Heart right ventricle (tissue), 16 donors: ENCODE data around the gene ANAPC16. TPM values are rescaled to one million over a fixed set of nuclear protein-coding genes. Genes with fewer than 3 reads are reported as not detected.
A peak's percentile ranks its signal among the peaks of the same experiment; 100 is the strongest.
"Not testable (repeated sequence)": the region's sequence is repeated elsewhere in the genome, so short reads cannot be mapped to it uniquely, and the experiment has no call there.

Source experiments
- ATAC-seq, 8 donors: fragments of 200-7000 bp; cut with Tn5 transposase; one replicate each; pipeline ENCODE4 v1.9.1; 2020; ENCODE audit warnings: mild to moderate bottlenecking in 8 of 8, moderate library complexity in 8 of 8, moderate number of reproducible peaks in 1 of 8
- DNase-seq, 2 donors: peaks; one replicate each; pipeline ENCODE4 v3.0.0-alpha.2; 2020
- H3K27ac ChIP-seq, 10 donors: fragments of 200-600 bp; sonication (generic) in 2 of 10; one replicate each; pipeline versions ENCODE4 v1.5.0 to v1.8.0; 2020 to 2022; ENCODE audit warnings: mild to moderate bottlenecking in 3 of 10
- H3K27me3 ChIP-seq, 7 donors: fragments of 200-600 bp; one replicate each; pipeline ENCODE4 v1.8.0; 2021 to 2022; ENCODE audit warnings: mild to moderate bottlenecking in 2 of 7
- H3K36me3 ChIP-seq, 9 donors: fragments of 200-600 bp; sonication (generic) in 1 of 9; one replicate each; pipeline versions ENCODE4 v1.5.0 to v1.8.0; 2020 to 2022; ENCODE audit warnings: mild to moderate bottlenecking in 2 of 9
- H3K4me1 ChIP-seq, 9 donors: fragments of 200-600 bp; sonication (generic) in 1 of 9; one replicate each; pipeline versions ENCODE4 v1.5.0 to v1.8.0; 2020 to 2022; ENCODE audit warnings: mild to moderate bottlenecking in 4 of 9
- H3K4me3 ChIP-seq, 10 donors: fragments of 200-600 bp; sonication (generic) in 2 of 10; one replicate each; pipeline versions ENCODE4 v1.5.0 to v1.8.0; 2020 to 2022; ENCODE audit warnings: mild to moderate bottlenecking in 7 of 10, moderate library complexity in 2 of 10
- H3K9me3 ChIP-seq, 11 donors: fragments of 200-600 bp in 10 of 11; sonication (generic) in 2 of 11; one replicate each; pipeline versions ENCODE4 v1.5.0 to v1.8.0; 2013 to 2022; ENCODE audit warnings: mild to moderate bottlenecking in 2 of 11, control low read depth in 1 of 11, moderate library complexity in 1 of 11
- WGBS, 2 donors: extraction: QIAGEN DNeasy Blood & Tissue Kit; methylation state at CpG; one replicate each; pipeline ENCODE4 v1.1.7; 2013; ENCODE audit warnings: inconsistent platforms in 1 of 2; 5-methylcytosine and 5-hydroxymethylcytosine counted together
- intact Hi-C, 10 donors: fragments of 100-400 bp; cut with DNase I; formaldehyde crosslinking; loops; one replicate each; pipeline versions ENCODE4 v1.11.1 to v1.14.2; 2022
- polyA plus RNA-seq, 2 donors: library from polyadenylated mRNA; stranded (reverse); fragments of 200-250 nt; gene quantifications; one replicate each; pipeline ENCODE4 v1.2.3, GENCODE V29; 2013
- total RNA-seq, 10 donors: library from RNA; stranded (reverse); fragmentation: NEBNext Ultra II Directional in 3 of 10; extraction: Animal tissue kit (Norgen Biotek cat#: 25700) in 3 of 10; gene quantifications; one replicate each; pipeline versions ENCODE4 v1.2.1 to v1.2.4, GENCODE V29; 2021 to 2023
- TF ChIP-seq, protein P1 (sequence below), 9 donors: fragments of 200-600 bp; sonication (generic) in 2 of 9; IDR thresholded peaks; one replicate each; pipeline versions ENCODE4 v1.5.0 to v1.8.0; 2021 to 2022; ENCODE audit warnings: antibody characterized with exemption in 9 of 9, mild to moderate bottlenecking in 5 of 9, moderate library complexity in 1 of 9
- donor health status: Arrhythmogenic right ventricular cardiomyopathy.
- donor health status: ischemic (EF 13 %, LVEDD 7.1; RV severe dilation, severe dysfunction).
- donor health status: healthy with polysubstance abuse.
- donor health status: DM: no; HTN: yes; CAD: no.
- donor health status: DM: no; HTN: no; CAD: no.
- donor health status: ischemic (EF 25% LVEDD 6.9; RV normal size, moderate dysfunction).
- donor health status: ischemic (EF 25% LVEDD 5.7; RV mildly dilated, moderate dysfunction).
- donor health status: healthy.
- donor health status: DM: yes; HTN: yes; CAD: no.
- donor health status: Ischemic cardiomyopathy.
- donor health status: ischemic (EF 35%, LVEDD 5.7; RV mildly dilated, moderate dysfunction).
- donor health status: nonischemic (EF 11% LVEDD 7.7; RV severe dilation, severe dysfunction).
- donor health status: DM: yes; HTN: yes; CAD: no.
- donor health status: PGD.
- donor health status: ischemic (EF 29% LVEDD 5.4; RV normal size, mild dysfunction).
- donor health status: nonischemic (EF 23%, LVEDD 6.1; RV moderate dilation, normal function).

The ANAPC16 gene
- total and polyA plus RNA-seq, 12 donors: 129 to 246 (median 206) TPM

DNA sequence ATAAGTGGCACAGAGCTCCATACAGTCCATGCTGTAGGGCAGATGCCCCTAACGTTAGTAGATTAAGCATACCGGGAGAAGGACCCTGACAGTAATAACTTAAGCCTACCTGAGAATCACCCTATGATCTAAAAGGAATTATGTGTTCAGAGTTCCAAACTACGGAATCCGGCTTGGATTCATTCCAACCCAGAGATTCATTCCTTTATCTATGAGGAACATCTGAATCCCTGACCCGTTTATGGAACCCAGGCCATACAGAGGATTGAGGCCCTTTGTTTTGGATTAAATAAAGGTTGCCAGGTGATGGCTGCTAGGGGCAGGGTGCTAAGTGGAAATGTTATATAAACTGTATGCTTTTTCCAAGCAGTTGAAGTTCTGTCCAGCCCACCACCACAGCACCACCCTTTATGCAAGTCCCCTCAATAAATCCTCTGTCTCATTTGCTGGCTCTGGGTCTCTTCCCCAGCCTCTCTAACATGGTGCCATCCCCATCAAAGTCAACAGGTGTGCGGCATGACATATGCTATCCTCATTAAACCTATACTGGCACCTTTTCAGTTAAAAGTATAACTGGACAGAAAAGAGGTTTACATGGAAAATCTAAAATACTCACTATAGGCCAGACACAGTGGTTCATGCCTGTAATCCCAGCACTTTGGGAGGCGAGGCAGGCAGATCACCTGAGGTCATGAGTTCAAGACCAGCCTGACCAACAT, 9.1 kb upstream of the ANAPC16 start:
- WGBS, 2 donors: 87 to 90% methylated on average over 7 of the region's 7 CpGs
- Histone ChIP-seq H3K36me3 (peaks cover 0 to 100% (median 44%) of the 10 kb centered on the region in 9 donors), H3K27ac (no peak overlapping the region), H3K4me1 (peaks cover 0 to 14% (median 0%) of the 10 kb centered on the region in 9 donors), H3K27me3 (no peaks in the 10 kb centered on the region), H3K4me3 (no peak overlapping the region), H3K9me3 (no peaks in the 10 kb centered on the region)
- DNase-seq (no peak), ATAC-seq (no peak)
- TF ChIP-seq, protein P1, sequence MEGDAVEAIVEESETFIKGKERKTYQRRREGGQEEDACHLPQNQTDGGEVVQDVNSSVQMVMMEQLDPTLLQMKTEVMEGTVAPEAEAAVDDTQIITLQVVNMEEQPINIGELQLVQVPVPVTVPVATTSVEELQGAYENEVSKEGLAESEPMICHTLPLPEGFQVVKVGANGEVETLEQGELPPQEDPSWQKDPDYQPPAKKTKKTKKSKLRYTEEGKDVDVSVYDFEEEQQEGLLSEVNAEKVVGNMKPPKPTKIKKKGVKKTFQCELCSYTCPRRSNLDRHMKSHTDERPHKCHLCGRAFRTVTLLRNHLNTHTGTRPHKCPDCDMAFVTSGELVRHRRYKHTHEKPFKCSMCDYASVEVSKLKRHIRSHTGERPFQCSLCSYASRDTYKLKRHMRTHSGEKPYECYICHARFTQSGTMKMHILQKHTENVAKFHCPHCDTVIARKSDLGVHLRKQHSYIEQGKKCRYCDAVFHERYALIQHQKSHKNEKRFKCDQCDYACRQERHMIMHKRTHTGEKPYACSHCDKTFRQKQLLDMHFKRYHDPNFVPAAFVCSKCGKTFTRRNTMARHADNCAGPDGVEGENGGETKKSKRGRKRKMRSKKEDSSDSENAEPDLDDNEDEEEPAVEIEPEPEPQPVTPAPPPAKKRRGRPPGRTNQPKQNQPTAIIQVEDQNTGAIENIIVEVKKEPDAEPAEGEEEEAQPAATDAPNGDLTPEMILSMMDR (IDR thresholded peaks at IDR 0.05): no peak
- intact Hi-C loops: no loop called here

GRCh38 chr10:72208526-72208925, 7.3 kb upstream of the ANAPC16 start:
- H3K9me3 ChIP-seq, H3K27ac ChIP-seq, DNase-seq, H3K4me3 ChIP-seq, H3K27me3 ChIP-seq, ATAC-seq, intact Hi-C loops: not testable (repeated sequence)
- 69 to 71% methylated on average over 2 of the region's 2 CpGs for WGBS, 2 donors
- peaks cover 0 to 14% (median 0%) of the 10 kb centered on the region in 9 donors for H3K4me1 ChIP-seq
- H3K36me3 ChIP-seq: peaks cover 0 to 98% (median 45%) of the 10 kb centered on the region in 9 donors

GRCh38 chr10:72211381-72211780, 4.4 kb upstream of the ANAPC16 start:
- not testable (repeated sequence) for DNase-seq, H3K27me3 ChIP-seq, H3K4me3 ChIP-seq, H3K27ac ChIP-seq, ATAC-seq, H3K9me3 ChIP-seq
- intact Hi-C loops: loop anchor here in 6 of 10 donors (10.0 kb wide), 6 partner anchors 77 to 257 kb away; partner anchors contain the start of gene CHST3 (in 1 of the 6)
- 92 to 93% methylated on average over 11 of the region's 11 CpGs for WGBS, 2 donors
- peaks cover 0 to 69% (median 45%) of the 10 kb centered on the region in 9 donors for H3K36me3 ChIP-seq
- H3K4me1 ChIP-seq: peaks cover 3 to 19% (median 13%) of the 10 kb centered on the region in 9 donors

DNA sequence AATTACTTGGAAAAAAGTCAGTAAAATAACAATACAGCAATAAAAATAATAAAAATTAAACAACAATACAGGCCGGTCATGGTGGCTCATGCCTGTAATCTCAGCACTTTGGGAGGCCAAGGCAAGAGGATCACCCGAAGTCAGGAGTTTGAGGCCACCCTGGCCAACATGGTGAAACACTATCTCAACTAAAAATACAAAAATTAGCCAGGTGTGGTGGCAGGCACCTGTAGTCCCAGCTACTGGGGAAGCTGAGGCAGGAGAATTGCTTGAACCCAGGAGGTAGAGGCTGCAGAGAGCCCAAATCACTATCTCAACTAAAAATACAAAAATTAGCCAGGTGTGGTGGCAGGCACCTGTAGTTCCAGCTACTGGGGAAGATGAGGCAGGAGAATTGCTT, 4.0 kb upstream of the ANAPC16 start:
- intact Hi-C loops: loop anchor here in 6 of 10 donors (10.0 kb wide), 6 partner anchors 77 to 257 kb away; partner anchors contain the start of gene CHST3 (in 1 of the 6)

DNA sequence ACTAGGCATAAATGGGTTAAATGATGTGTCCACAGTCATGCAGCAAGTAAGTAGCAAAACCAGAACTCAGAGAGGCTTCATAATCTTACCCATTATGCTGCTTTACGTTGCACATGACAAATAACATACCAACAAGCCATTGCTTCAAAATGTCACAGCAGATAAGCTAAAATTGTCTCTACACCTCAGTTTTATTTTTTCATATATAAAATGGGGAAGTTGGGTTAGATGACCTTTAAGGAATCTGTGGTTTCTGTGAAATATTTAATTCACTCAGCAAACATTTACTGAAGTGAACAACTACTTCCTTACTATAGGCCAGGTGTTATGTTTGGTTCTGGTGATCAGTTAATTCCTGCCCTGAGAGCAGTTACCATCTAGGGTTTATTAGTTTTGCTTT, 2.5 kb downstream of the ANAPC16 start:
- peaks cover 10 to 63% (median 52%) of the 10 kb centered on the region in 9 donors for H3K4me1 ChIP-seq
- 23 to 34% methylated on average over 1 of the region's 1 CpG for WGBS, 2 donors
- intact Hi-C loops: loop anchor here in 7 of 10 donors (5.0 to 10.0 kb wide), 12 partner anchors 46 to 264 kb away; partner anchors contain the start of genes CHST3 (in 1 of the 7) and DDIT4 (in 1 of the 7)
- H3K4me3 ChIP-seq: peak overlapping the region in 1 of 10 donors; percentile 11
- TF ChIP-seq, protein P1 (IDR thresholded peaks at IDR 0.05): no peak
- H3K9me3 ChIP-seq: no peaks in the 10 kb centered on the region
- no peaks in the 10 kb centered on the region for H3K27me3 ChIP-seq
- peak overlapping the region; percentile 10 to 99 (median 96) for H3K27ac ChIP-seq
- DNase-seq (no peak), ATAC-seq (no peak)
- peaks cover 0 to 21% (median 0%) of the 10 kb centered on the region in 9 donors for H3K36me3 ChIP-seq

More for the DNA sequence above, 4.0 kb upstream of the ANAPC16 start:
- H3K27ac ChIP-seq, H3K9me3 ChIP-seq, H3K4me3 ChIP-seq, ATAC-seq, H3K27me3 ChIP-seq, DNase-seq: not testable (repeated sequence)
- H3K36me3 ChIP-seq: peaks cover 0 to 65% (median 43%) of the 10 kb centered on the region in 9 donors
- H3K4me1 ChIP-seq: peaks cover 3 to 21% (median 17%) of the 10 kb centered on the region in 9 donors
- WGBS, 2 donors: 94 to 96% methylated on average over 2 of the region's 2 CpGs
